OCI-LY7 (cell line): ENCODE data around the gene NOP16. TPM values are rescaled to one million over a fixed set of nuclear protein-coding genes. Genes with fewer than 3 reads are reported as not detected.

Experiments used
- BruUV-seq: library from RNA; stranded (reverse); fragments of 400-500 nt; replicated peaks from 2 replicates; lab custom pipeline; 2021; lab: Mats Ljungman, UMichigan
- CTCF ChIA-PET: fragments of 300-600 bp; sonication (Branson Sonifier 250); formaldehyde crosslinking; loops from one replicate; lab custom pipeline; 2022; ENCODE audit warnings: antibody characterized with exemption; ENCODE audit not compliant: unreplicated experiment; lab: Charles Lee
- POLR2A ChIA-PET: fragments of 300-600 bp; sonication (Branson Sonifier 250); formaldehyde crosslinking; loops from one replicate; lab custom pipeline; 2022; ENCODE audit warnings: antibody characterized with exemption; lab: Charles Lee
- DNase-seq: peaks from one replicate; pipeline ENCODE4 v3.0.0-alpha.2; 2015; ENCODE audit warnings: low spot score
- H2AFZ ChIP-seq: fragments of 200-600 bp; sonication (generic), shearing (Covaris generic); 2 replicates; pipeline ENCODE4 v1.6.1; 2014; ENCODE audit warnings: mild to moderate bottlenecking, antibody characterized with exemption, low read length, moderate library complexity
- H3K27ac ChIP-seq: fragments of 200-600 bp; sonication (generic); 2 replicates; pipeline ENCODE4 v1.5.1; 2014; ENCODE audit warnings: mixed run types, low read depth, mild to moderate bottlenecking, moderate library complexity, low read length, inconsistent platforms; ENCODE audit not compliant: poor library complexity, severe bottlenecking
- H3K36me3 ChIP-seq: fragments of 200-600 bp; sonication (generic); 2 replicates; pipeline ENCODE4 v1.6.1; 2014; ENCODE audit warnings: mild to moderate bottlenecking, antibody characterized with exemption, low read length, moderate library complexity, mixed read lengths; ENCODE audit not compliant: insufficient read depth
- H3K4me1 ChIP-seq: fragments of 200-600 bp; sonication (generic); 2 replicates; pipeline ENCODE4 v1.5.1; 2014; ENCODE audit warnings: mild to moderate bottlenecking, low read length; ENCODE audit not compliant: insufficient read depth, poor library complexity, severe bottlenecking
- H3K4me2 ChIP-seq: fragments of 200-600 bp; sonication (generic); 2 replicates; pipeline ENCODE4 v1.6.1; 2014; ENCODE audit warnings: mild to moderate bottlenecking, low read length
- H3K4me3 ChIP-seq: fragments of 200-600 bp; sonication (generic); 2 replicates; pipeline ENCODE4 v1.5.1; 2014; ENCODE audit warnings: mild to moderate bottlenecking, low read depth, low read length; ENCODE audit not compliant: poor library complexity, severe bottlenecking
- H3K79me2 ChIP-seq: fragments of 200-600 bp; sonication (generic); 2 replicates; pipeline ENCODE4 v1.6.1; 2016; ENCODE audit warnings: low read depth, mild to moderate bottlenecking, low read length, moderate library complexity, mixed read lengths; ENCODE audit not compliant: insufficient read depth
- H3K9me2 ChIP-seq: fragments of 200-600 bp; sonication (generic); 2 replicates; pipeline ENCODE4 v1.6.1; 2016; ENCODE audit warnings: mild to moderate bottlenecking, low read length, mixed read lengths; ENCODE audit not compliant: insufficient read depth
- H3K9me3 ChIP-seq: fragments of 200-600 bp; sonication (generic); 2 replicates; pipeline ENCODE4 v1.6.1; 2014; ENCODE audit warnings: mild to moderate bottlenecking, mixed run types, low read length, mixed read lengths
- H4K20me1 ChIP-seq: fragments of 200-600 bp; sonication (generic); 2 replicates; pipeline ENCODE4 v1.6.1; 2014; ENCODE audit warnings: mild to moderate bottlenecking, antibody characterized with exemption, low read length, moderate library complexity, mixed read lengths; ENCODE audit not compliant: insufficient read depth
- EZH2phosphoT487 ChIP-seq: fragments of 200-600 bp; sonication (generic); IDR thresholded peaks from 2 replicates; pipeline ENCODE4 v1.6.1; 2018; ENCODE audit warnings: low read depth, borderline replicate concordance, mild to moderate bottlenecking, mixed run types, antibody characterized with exemption, low read length, moderate library complexity, mixed read lengths
- intact Hi-C: fragments of 100-400 bp; cut with micrococcal nuclease; formaldehyde crosslinking; loops from one replicate; pipeline ENCODE4 v1.10.0; 2022; ENCODE audit not compliant: unreplicated experiment
- total RNA-seq, 2 experiments: library from RNA; depleted of rRNA in 1 of 2; stranded (reverse); fragments of >200 nt in 1 of 2; shearing (Covaris generic) in 1 of 2; gene quantifications; 2 replicates each; pipeline ENCODE4 v1.2.3, GENCODE V29; 2014 to 2022
- TF ChIP-seq, protein P1 (sequence below): fragments of 200-600 bp; sonication (generic); conservative IDR thresholded peaks from 2 replicates; pipeline ENCODE4 v1.5.1; 2014; ENCODE audit warnings: mild to moderate bottlenecking, antibody characterized with exemption, low read length, moderate library complexity, mixed read lengths

NOP16 gene
- total RNA-seq, 2 experiments from 2014 or later, result 83.8 to 86.4 TPM

DNA sequence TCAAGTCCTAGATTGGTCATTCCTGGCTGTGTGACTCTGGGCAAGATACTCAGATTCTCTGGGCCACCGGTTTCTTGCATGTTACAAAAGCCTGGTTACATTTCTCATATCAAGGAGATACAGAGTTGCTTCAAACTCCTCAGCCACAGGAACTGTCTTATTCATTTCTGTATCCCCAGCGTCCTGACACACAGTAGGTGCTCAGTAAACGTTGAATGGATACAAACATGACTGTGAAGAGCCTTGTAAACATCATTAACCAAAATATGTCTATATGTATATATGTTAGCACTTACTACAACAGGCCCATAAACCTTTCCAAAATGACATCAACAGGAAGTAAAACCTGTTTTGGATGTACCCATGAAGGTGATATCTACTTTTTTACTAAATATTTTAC is 26.3 kb upstream of the NOP16 start:
- Histone ChIP-seq H3K4me2 (peak overlapping the region; percentile 94), H3K4me1 (peaks cover 25% of the 10 kb centered on the region), H3K36me3 (peaks cover 6% of the 10 kb centered on the region; the same call in 1 of the 2 replicates), H4K20me1 (no peaks in the 10 kb centered on the region), H3K9me3 (no peaks in the 10 kb centered on the region), H2AFZ (no peak overlapping the region), H3K4me3 (peak overlapping the region; percentile 86), H3K79me2 (peaks cover 11% of the 10 kb centered on the region; the same call in 1 of the 2 replicates), H3K27ac (no peak overlapping the region), H3K9me2 (no peaks in the 10 kb centered on the region)
- no peak for DNase-seq
- BruUV-seq, result TSS peak; percentile 77
- CTCF ChIA-PET, result no interaction called here
- POLR2A ChIA-PET, result no interaction called here
- intact Hi-C loops, result no loop called here
- TF ChIP-seq, protein P1, sequence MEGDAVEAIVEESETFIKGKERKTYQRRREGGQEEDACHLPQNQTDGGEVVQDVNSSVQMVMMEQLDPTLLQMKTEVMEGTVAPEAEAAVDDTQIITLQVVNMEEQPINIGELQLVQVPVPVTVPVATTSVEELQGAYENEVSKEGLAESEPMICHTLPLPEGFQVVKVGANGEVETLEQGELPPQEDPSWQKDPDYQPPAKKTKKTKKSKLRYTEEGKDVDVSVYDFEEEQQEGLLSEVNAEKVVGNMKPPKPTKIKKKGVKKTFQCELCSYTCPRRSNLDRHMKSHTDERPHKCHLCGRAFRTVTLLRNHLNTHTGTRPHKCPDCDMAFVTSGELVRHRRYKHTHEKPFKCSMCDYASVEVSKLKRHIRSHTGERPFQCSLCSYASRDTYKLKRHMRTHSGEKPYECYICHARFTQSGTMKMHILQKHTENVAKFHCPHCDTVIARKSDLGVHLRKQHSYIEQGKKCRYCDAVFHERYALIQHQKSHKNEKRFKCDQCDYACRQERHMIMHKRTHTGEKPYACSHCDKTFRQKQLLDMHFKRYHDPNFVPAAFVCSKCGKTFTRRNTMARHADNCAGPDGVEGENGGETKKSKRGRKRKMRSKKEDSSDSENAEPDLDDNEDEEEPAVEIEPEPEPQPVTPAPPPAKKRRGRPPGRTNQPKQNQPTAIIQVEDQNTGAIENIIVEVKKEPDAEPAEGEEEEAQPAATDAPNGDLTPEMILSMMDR, result no peak
- no peak for TF ChIP-seq EZH2phosphoT487

DNA sequence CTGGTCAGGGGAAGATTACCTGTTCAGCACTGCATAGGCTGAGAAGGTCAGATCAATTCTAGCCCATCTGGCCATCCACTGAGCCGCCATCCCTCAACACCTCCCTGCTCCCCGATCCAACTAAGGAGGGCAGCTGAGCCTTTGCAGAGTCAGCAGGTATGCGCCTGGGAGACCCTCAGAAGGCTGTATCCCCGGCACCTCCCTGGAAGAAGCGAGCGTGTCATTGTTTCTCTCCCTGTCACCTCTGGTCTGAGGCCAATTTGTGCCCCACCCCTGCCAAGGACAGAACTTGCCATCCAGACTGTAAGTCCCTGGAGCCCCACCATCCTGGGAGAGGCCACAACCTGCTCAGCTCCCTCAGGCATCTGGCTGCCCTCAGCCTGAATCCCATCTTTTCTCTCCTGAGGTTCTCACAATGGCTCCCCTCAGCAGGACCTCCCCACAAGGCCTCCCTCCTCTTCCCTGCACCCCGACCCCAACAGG is 25.4 kb upstream of the NOP16 start:
- H3K4me2 ChIP-seq, result peak overlapping the region; percentile 94
- BruUV-seq, result no TSS peak
- DNase-seq, result no peak
- no peaks in the 10 kb centered on the region for H3K9me2 ChIP-seq
- TF ChIP-seq, protein P1, result no peak
- no peak for TF ChIP-seq EZH2phosphoT487
- H3K9me3 ChIP-seq, result no peaks in the 10 kb centered on the region
- H3K4me1 ChIP-seq, result peaks cover 25% of the 10 kb centered on the region
- intact Hi-C loops, result no loop called here
- no peaks in the 10 kb centered on the region for H4K20me1 ChIP-seq
- no peak overlapping the region for H3K4me3 ChIP-seq
- CTCF ChIA-PET, result interaction anchor here (0.5 kb wide), 1 partner anchor 10 kb away, joined by 4 read pairs; no protein-coding TSS in a partner anchor
- POLR2A ChIA-PET, result interaction anchor here (0.8 kb wide), 1 partner anchor 129 kb away, joined by 4 read pairs; no protein-coding TSS in a partner anchor
- H3K36me3 ChIP-seq, result peaks cover 10% of the 10 kb centered on the region; the same call in 1 of the 2 replicates
- H3K79me2 ChIP-seq, result peaks cover 11% of the 10 kb centered on the region; the same call in 1 of the 2 replicates
- H2AFZ ChIP-seq, result no peak overlapping the region
- no peak overlapping the region for H3K27ac ChIP-seq

DNA sequence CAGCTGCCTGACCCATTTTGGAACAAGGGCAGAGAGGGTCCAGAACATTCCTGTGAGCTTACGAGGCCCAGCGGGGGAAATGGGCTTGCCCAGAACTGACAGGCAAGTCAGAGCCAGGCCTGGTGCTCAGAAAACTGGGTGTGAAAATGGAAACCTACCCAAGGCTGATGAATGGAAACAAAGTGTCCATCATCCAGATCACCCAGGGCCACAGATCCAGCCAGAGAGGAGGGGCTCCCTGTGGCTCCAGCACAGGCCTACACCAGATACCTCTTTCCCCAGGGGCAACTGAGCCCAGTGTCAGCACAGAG is 24.8 kb upstream of the NOP16 start:
- H3K27ac ChIP-seq, result no peak overlapping the region
- ChIA-PET CTCF (no interaction called here), POLR2A (no interaction called here)
- peaks cover 11% of the 10 kb centered on the region; the same call in 1 of the 2 replicates for H3K79me2 ChIP-seq
- H4K20me1 ChIP-seq, result no peaks in the 10 kb centered on the region
- peaks cover 14% of the 10 kb centered on the region; the same call in 1 of the 2 replicates for H3K36me3 ChIP-seq
- peaks cover 25% of the 10 kb centered on the region for H3K4me1 ChIP-seq
- H3K9me3 ChIP-seq, result no peaks in the 10 kb centered on the region
- DNase-seq, result no peak
- BruUV-seq, result no TSS peak
- H3K4me2 ChIP-seq, result no peak overlapping the region
- H3K4me3 ChIP-seq, result no peak overlapping the region
- no peak overlapping the region for H2AFZ ChIP-seq
- TF ChIP-seq, protein P1, result no peak
- TF ChIP-seq EZH2phosphoT487, result no peak
- no peaks in the 10 kb centered on the region for H3K9me2 ChIP-seq
- intact Hi-C loops, result no loop called here
